Measurements from ENCODE around the gene NRN1L. TPM values are rescaled to one million over a fixed set of nuclear protein-coding genes. Genes with fewer than 3 reads are reported as not detected.

Gene NRN1L
- polyA plus RNA-seq, 3 donors: not detected

GRCh38 chr16:67915831-67916723 lies 31.4 kb downstream of the NRN1L start:
- no peak for DNase-seq (ENCODE audit: low read depth in 3 of 3, low spot score in 2 of 3)

- DNase-seq (ENCODE audit: low read depth in 3 of 3, low spot score in 2 of 3): no peak
These were observed 32.6 kb downstream of the NRN1L start for GRCh38 chr16:67917140-67917851.

- DNase-seq (ENCODE audit: low read depth in 3 of 3, low spot score in 2 of 3): no peak
These were observed 33.2 kb downstream of the NRN1L start for GRCh38 chr16:67917852-67918236.

GRCh38 chr16:67919622-67920221 lies 35.0 kb downstream of the NRN1L start:
- no peak for DNase-seq (ENCODE audit: low read depth in 3 of 3, low spot score in 2 of 3)

- no peak for DNase-seq (ENCODE audit: low read depth in 3 of 3, low spot score in 2 of 3)
These were observed 37.5 kb downstream of the NRN1L start for GRCh38 chr16:67922221-67922620.

GRCh38 chr16:67922740-67923139 lies 38.1 kb downstream of the NRN1L start:
- no peak for DNase-seq (ENCODE audit: low read depth in 3 of 3, low spot score in 2 of 3)

- DNase-seq (ENCODE audit: low read depth in 3 of 3, low spot score in 2 of 3): no peak
These were observed 38.9 kb downstream of the NRN1L start for GRCh38 chr16:67923414-67924116.

DNA sequence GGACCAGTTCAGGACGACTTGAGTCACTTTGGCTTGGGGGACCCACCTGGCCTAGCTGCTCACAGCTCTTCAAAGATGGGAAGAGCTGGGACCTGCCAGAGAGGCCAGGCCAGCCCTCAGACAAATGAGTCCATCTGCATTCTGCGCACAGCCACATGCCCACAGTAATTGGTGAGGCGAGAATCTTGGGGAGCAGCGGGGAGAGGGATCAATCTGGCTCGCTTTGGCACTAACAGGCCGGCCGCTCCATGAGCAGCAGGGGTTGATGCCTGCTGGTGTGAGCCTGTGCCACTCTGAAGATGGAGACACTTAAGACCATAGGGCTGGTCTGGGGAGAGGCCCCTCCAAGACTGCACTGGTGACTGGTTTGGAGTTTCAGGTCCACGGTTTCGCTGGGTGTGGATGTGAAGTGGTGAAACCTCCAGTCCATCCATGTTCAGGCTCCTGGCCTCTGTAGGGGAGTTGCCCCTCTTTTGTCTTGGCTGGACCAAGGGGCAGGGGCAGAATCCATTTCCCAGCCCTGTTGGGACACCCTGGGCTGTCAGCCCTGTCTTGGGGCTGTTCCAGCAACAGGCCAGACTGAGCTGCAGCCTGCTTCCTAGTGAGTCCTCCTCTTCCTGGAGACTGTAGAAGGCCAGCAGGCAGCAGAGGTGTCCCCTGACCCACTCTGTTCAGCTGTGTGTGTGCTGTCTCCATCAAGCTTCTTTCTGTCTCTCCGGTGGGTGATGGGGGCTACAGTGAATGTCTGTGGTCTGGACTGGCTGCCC lies 39.6 kb downstream of the NRN1L start:
- DNase-seq (ENCODE audit: low read depth in 3 of 3, low spot score in 2 of 3): no peak

GRCh38 chr16:67926181-67926750 lies 41.6 kb downstream of the NRN1L start:
- no peak for DNase-seq (ENCODE audit: low read depth in 3 of 3, low spot score in 2 of 3)

- DNase-seq (ENCODE audit: low read depth in 3 of 3, low spot score in 2 of 3): no peak
These were observed 42.7 kb downstream of the NRN1L start for GRCh38 chr16:67927131-67927941.

GRCh38 chr16:67928147-67928546 lies 43.5 kb downstream of the NRN1L start:
- DNase-seq (ENCODE audit: low read depth in 3 of 3, low spot score in 2 of 3): no peak

DNA sequence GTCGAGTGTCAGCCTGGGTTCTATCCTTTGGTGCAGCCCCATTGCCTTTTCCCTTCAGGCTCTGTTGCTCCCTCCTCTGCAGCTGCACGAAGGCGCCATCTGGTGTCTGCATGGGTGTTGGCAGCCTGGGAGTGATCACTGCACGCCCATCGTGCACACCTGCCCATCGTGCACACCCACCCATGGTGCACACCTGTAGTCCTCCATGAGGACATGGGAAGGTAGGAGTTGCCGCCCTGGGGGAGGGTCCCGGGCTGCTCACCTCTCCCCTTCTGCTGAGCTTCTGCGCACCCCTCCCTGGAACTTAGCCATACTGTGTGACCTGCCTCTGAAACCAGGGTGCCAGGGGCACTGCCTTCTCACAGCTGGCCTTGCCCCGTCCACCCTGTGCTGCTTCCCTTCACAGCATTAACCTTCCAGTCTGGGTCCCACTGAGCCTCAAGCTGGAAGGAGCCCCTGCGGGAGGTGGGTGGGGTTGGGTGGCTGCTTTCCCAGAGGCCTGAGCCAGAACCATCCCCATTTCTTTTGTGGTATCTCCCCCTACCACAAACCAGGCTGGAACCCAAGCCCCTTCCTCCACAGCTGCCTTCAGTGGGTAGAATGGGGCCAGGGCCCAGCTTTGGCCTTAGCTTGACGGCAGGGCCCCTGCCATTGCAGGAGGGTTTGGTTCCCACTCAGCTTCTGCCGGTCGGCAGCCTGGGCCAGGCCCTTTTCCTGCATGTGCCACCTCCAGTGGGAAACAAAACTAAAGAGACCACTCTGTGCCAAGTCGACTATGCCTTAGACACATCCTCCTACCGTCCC lies 44.1 kb downstream of the NRN1L start:
- peak in 1 of 3 donors; percentile 30 for DNase-seq (ENCODE audit: low read depth in 3 of 3, low spot score in 2 of 3)

- DNase-seq (ENCODE audit: low read depth in 3 of 3, low spot score in 2 of 3): no peak
These were observed 45.5 kb downstream of the NRN1L start for GRCh38 chr16:67930191-67930590.

DNA sequence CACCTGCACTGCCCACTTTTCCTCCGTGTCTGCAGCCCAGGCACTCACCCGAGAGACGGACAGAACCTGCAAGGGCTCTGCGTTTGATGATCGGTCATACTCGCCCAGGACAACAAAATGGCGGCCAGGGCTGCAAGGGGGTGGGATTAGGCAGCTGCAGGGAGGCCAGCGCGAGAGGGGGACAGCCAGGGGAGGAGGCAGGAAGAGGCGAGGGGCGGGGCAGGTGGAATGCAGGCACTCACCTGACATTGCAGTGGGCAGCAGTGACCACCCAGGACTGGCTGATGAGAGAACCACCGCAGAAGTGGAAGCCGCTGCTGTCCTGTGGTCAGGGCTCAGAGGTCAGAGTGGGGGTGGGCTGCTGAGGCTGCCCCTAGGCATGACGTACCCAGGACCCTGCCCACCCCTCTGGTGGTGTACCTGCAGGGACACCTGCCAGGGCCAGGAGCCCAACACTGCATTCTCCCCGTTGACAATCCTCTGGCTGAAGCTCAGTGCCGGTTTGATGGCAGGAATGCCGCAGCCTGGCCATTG lies 46.1 kb downstream of the NRN1L start:
- DNase-seq (ENCODE audit: low read depth in 3 of 3, low spot score in 2 of 3): no peak

GRCh38 chr16:67931712-67932461 lies 47.2 kb downstream of the NRN1L start, which contains the start of gene CTRL:
Gene CTRL (minus strand): TSS chr16:67931862. CDS start chr16:67931852, 10 bp downstream.
- DNase-seq (ENCODE audit: low read depth in 3 of 3, low spot score in 2 of 3): no peak

GRCh38 chr16:67932462-67932840 lies 47.8 kb downstream of the NRN1L start:
- DNase-seq (ENCODE audit: low read depth in 3 of 3, low spot score in 2 of 3): no peak

- no peak for DNase-seq (ENCODE audit: low read depth in 3 of 3, low spot score in 2 of 3)
These were observed 49.1 kb downstream of the NRN1L start for GRCh38 chr16:67933805-67934204.
